A549 (cell line): ENCODE measurements around the gene TCF12. TPM values are rescaled to one million over a fixed set of nuclear protein-coding genes. Genes with fewer than 3 reads are reported as not detected.
A peak's percentile ranks its signal among the peaks of the same experiment; 100 is the strongest.

Experiments used
- ATAC-seq, 2 experiments: fragments of 200-7000 bp in 1 of 2; fragments of >200 bp in 1 of 2; cut with Nextera tagmentation in 1 of 2; cut with Tn5 transposase in 1 of 2; 3 replicates each; pipeline versions ENCODE4 v1.8.0 to v1.9.1; 2018 to 2020; ENCODE audit warnings: mild to moderate bottlenecking in 1 of 2, moderate library complexity in 1 of 2
- CTCF ChIA-PET: fragments of 300-600 bp; sonication (Branson Sonifier 250); formaldehyde crosslinking; extraction: SDS; loops from one replicate; lab custom pipeline; 2021; ENCODE audit warnings: antibody characterized with exemption, inconsistent platforms; lab: Yijun Ruan, JAX
- POLR2A ChIA-PET: fragments of 350-600 bp; formaldehyde crosslinking; extraction: SDS; loops from one replicate; lab custom pipeline; 2021; ENCODE audit warnings: antibody characterized with exemption, inconsistent platforms; lab: Yijun Ruan, JAX
- DNase-seq, 2 experiments: peaks; one replicate each; pipeline versions ENCODE4 v3.0.0 to v3.0.0-alpha.2; 2011 to 2016; ENCODE audit warnings: low read depth in 1 of 2, low spot score in 1 of 2
- FAIRE-seq: peaks from 2 replicates; lab custom pipeline; 2011; peaks lifted over from hg19 to GRCh38; lab: Jason Lieb, UNC
- H3K27ac ChIP-seq, 2 experiments: fragments of >200 bp; sonication (Bioruptor Twin); formaldehyde crosslinking; 3 replicates each; pipeline ENCODE4 v1.5.1; 2016 to 2017
- H3K4me1 ChIP-seq: fragments of >200 bp; sonication (Bioruptor Twin); formaldehyde crosslinking; 3 replicates; pipeline ENCODE4 v1.6.1; 2016
- H3K4me2 ChIP-seq: fragments of >200 bp; sonication (Bioruptor Twin); formaldehyde crosslinking; 3 replicates; pipeline ENCODE4 v1.6.1; 2016
- H3K4me3 ChIP-seq: fragments of >200 bp; sonication (Bioruptor Twin); formaldehyde crosslinking; 3 replicates; pipeline ENCODE4 v1.5.1; 2016
- H3K9me3 ChIP-seq: fragments of >200 bp; sonication (Bioruptor Twin); formaldehyde crosslinking; 3 replicates; pipeline ENCODE4 v1.6.1; 2016
- CBX8 ChIP-seq: fragments of 200-600 bp; sonication (generic); IDR thresholded peaks from 2 replicates; pipeline ENCODE4 v1.6.1; 2016
- CHD2 ChIP-seq: fragments of 150-350 bp; IDR thresholded peaks from 2 replicates; pipeline ENCODE4 v1.6.1; 2014; ENCODE audit warnings: low read length; ENCODE audit not compliant: partially characterized antibody
- CHD4 ChIP-seq: fragments of 200-600 bp; sonication (generic); IDR thresholded peaks from 2 replicates; pipeline ENCODE4 v1.6.1; 2016; ENCODE audit warnings: antibody characterized with exemption, mild to moderate bottlenecking, borderline replicate concordance
- EHF ChIP-seq: fragments of 250-450 bp; sonication (Bioruptor Pico); IDR thresholded peaks from 2 replicates; pipeline ENCODE4 v1.5.0; 2020; ENCODE audit warnings: mild to moderate bottlenecking
- EHMT2 ChIP-seq: fragments of 200-600 bp; sonication (generic); IDR thresholded peaks from 2 replicates; pipeline ENCODE4 v1.6.1; 2016; ENCODE audit warnings: antibody characterized with exemption, low read depth, mild to moderate bottlenecking, moderate library complexity
- ELK1 ChIP-seq: fragments of 150-350 bp; IDR thresholded peaks from 2 replicates; pipeline ENCODE4 v1.6.1; 2014; ENCODE audit warnings: low read depth, mild to moderate bottlenecking, low read length
- EP300 ChIP-seq, 2 experiments: fragments of >200 bp; sonication (Bioruptor Twin); formaldehyde crosslinking; IDR thresholded peaks; 2 replicates in 1 of 2; 3 replicates in 1 of 2; pipeline ENCODE4 v1.6.1; 2016 to 2017
- FOSB ChIP-seq: fragments of 250-450 bp; sonication (Bioruptor Pico); IDR thresholded peaks from 2 replicates; pipeline ENCODE4 v1.5.0; 2020; ENCODE audit warnings: mild to moderate bottlenecking, moderate library complexity
- FOSL2 ChIP-seq, 2 experiments: fragments of 450-650 bp in 1 of 2; fragments of >200 bp in 1 of 2; sonication (Bioruptor Twin) in 1 of 2; formaldehyde crosslinking; IDR thresholded peaks; 2 replicates each; pipeline versions ENCODE4 v1.5.0 to v1.6.1; 2016 to 2020; ENCODE audit warnings: mild to moderate bottlenecking in 1 of 2, moderate library complexity in 1 of 2
- FOXS1 ChIP-seq: fragments of 250-450 bp; sonication (Bioruptor Pico); IDR thresholded peaks from 2 replicates; pipeline ENCODE4 v1.5.0; 2020; ENCODE audit warnings: mild to moderate bottlenecking, moderate library complexity
- GATA3 ChIP-seq: IDR thresholded peaks from 2 replicates; pipeline ENCODE4 v1.6.1; 2012; ENCODE audit warnings: borderline replicate concordance
- HOXB5 ChIP-seq: fragments of 250-450 bp; sonication (Bioruptor Pico); IDR thresholded peaks from 2 replicates; pipeline ENCODE4 v1.5.0; 2020; ENCODE audit warnings: mild to moderate bottlenecking, moderate library complexity
- NPAS2 ChIP-seq: fragments of 250-450 bp; sonication (Bioruptor Pico); IDR thresholded peaks from 2 replicates; pipeline ENCODE4 v1.8.0; 2022; ENCODE audit warnings: mild to moderate bottlenecking, moderate library complexity, borderline replicate concordance
- PBX3 ChIP-seq: IDR thresholded peaks from 2 replicates; pipeline ENCODE4 v1.6.1; 2012
- POLR2AphosphoS2 ChIP-seq: conservative IDR thresholded peaks from 2 replicates; pipeline ENCODE4 v1.6.1; 2012; ENCODE audit warnings: low read length, improper control_type of control experiment, inconsistent platforms
- RCOR1 ChIP-seq: fragments of 150-350 bp; IDR thresholded peaks from 2 replicates; pipeline ENCODE4 v1.6.1; 2014; ENCODE audit warnings: antibody characterized with exemption, low read length, low read depth
- SMC3 ChIP-seq: fragments of >200 bp; sonication (Bioruptor Twin); formaldehyde crosslinking; IDR thresholded peaks from 3 replicates; pipeline ENCODE4 v1.6.1; 2018; ENCODE audit warnings: inconsistent platforms
- TFCP2L1 ChIP-seq: fragments of 250-450 bp; sonication (Bioruptor Pico); IDR thresholded peaks from 2 replicates; pipeline ENCODE4 v1.5.0; 2021; ENCODE audit warnings: mild to moderate bottlenecking
- ZC3H11A ChIP-seq: fragments of 450-650 bp; IDR thresholded peaks from 2 replicates; pipeline ENCODE4 v1.6.1; 2014; ENCODE audit warnings: antibody characterized with exemption, mild to moderate bottlenecking
- ZFP36 ChIP-seq: fragments of 450-650 bp; IDR thresholded peaks from 2 replicates; pipeline ENCODE4 v1.6.1; 2014; ENCODE audit warnings: borderline replicate concordance; ENCODE audit not compliant: partially characterized antibody
- WGBS: methylation state at CpG from one replicate; pipeline ENCODE4 v1.1.6; 2017; ENCODE audit errors: missing lambda C conversion rate; 5-methylcytosine and 5-hydroxymethylcytosine counted together
- polyA plus RNA-seq, 4 experiments: library from polyadenylated mRNA; depleted of rRNA in 3 of 4; stranded (reverse); fragments of >200 nt; fragmentation: RNase III in 1 of 4; extraction: RNeasy Plus Mini Kit Qiagen cat#74134 plus additional on column Dnase treatment in 1 of 4; gene quantifications; 2 replicates in 3 of 4; 3 replicates in 1 of 4; pipeline ENCODE4 v1.2.3, GENCODE V29; 2011 to 2017

Gene TCF12
- polyA plus RNA-seq, 2 of the 4 experiments (the other 2 are of a cell fraction), result 36.3 to 121 TPM

- CTCF ChIA-PET, result interaction anchor here (1.5 to 17.5 kb wide), 4 partner anchors 9 to 210 kb away, joined by 4 to 512 read pairs (median 243); no protein-coding TSS in a partner anchor
- DNase-seq, result no peak
- H3K4me2 ChIP-seq, result no peak overlapping the region
Measured at GRCh38 chr15:57334257-57334656, 415.8 kb downstream of the TCF12 start.

GRCh38 chr15:57335293-57335715 is 416.9 kb downstream of the TCF12 start:
- Histone ChIP-seq H3K4me2 (no peak overlapping the region), H3K27ac (no peak overlapping the region), H3K4me3 (no peak overlapping the region), H3K9me3 (no peaks in the 10 kb centered on the region), H3K4me1 (peaks cover 12% of the 10 kb centered on the region; the same call in 2 of the 3 replicates)
- DNase-seq (no peak), ATAC-seq (no peak), FAIRE-seq (no peak)
- TF ChIP-seq SMC3 (no peak), ZFP36 (peak; percentile 5), CBX8 (no peak), ELK1 (no peak)
- WGBS, result 75% methylated on average over 6 of the region's 6 CpGs
- ChIA-PET POLR2A (no interaction called here), CTCF (interaction anchor here (0.6 to 17.5 kb wide), 4 partner anchors 28 to 209 kb away, joined by 3 to 512 read pairs (median 243); no protein-coding TSS in a partner anchor)

More at GRCh38 chr15:57334257-57334656, 415.8 kb downstream of the TCF12 start:
- WGBS, result 67% methylated on average over 12 of the region's 12 CpGs
- no peaks in the 10 kb centered on the region for H3K9me3 ChIP-seq
- ATAC-seq, result peak; percentile 40 to 64
- H3K4me1 ChIP-seq, result peaks cover 12% of the 10 kb centered on the region; the same call in 2 of the 3 replicates
- TF ChIP-seq RCOR1 (no peak), FOSL2 (IDR thresholded peaks at IDR 0.05) (no peak), FOSL2 (CRISPR knock-in tag; IDR thresholded peaks at IDR 0.05) (peak; percentile 25; the same call in 1 of the 2 replicates), GATA3 (no peak)
- TF ChIP-seq, all 56 proteins: peak for 1
- Histone ChIP-seq H3K27ac (0 out of 6 replicates have a peak overlapping the region, but pooled peaks of 1 of the 2 experiments have one; percentile 11), H3K4me3 (no peak overlapping the region)
- FAIRE-seq, result no peak
- POLR2A ChIA-PET, result no interaction called here

- POLR2A ChIA-PET, result interaction anchor here (0.6 kb wide), 1 partner anchor 187 kb away, joined by 5 read pairs; no protein-coding TSS in a partner anchor
Measured at GRCh38 chr15:57335719-57336118, 417.3 kb downstream of the TCF12 start.

GRCh38 chr15:57337868-57338411 is 419.5 kb downstream of the TCF12 start:
- DNase-seq (no peak), ATAC-seq (no peak), FAIRE-seq (no peak)
- 78% methylated on average over 14 of the region's 15 CpGs for WGBS
- Histone ChIP-seq H3K4me1 (peaks cover 16% of the 10 kb centered on the region; the same call in 2 of the 3 replicates), H3K9me3 (no peaks in the 10 kb centered on the region), H3K4me3 (no peak overlapping the region), H3K27ac (no peak overlapping the region), H3K4me2 (no peak overlapping the region)
- ChIA-PET POLR2A (no interaction called here), CTCF (interaction anchor here (0.6 to 17.5 kb wide), 10 partner anchors 8 to 206 kb away, joined by 3 to 512 read pairs (median 67); no protein-coding TSS in a partner anchor)
- TF ChIP-seq CHD4 (no peak), PBX3 (no peak), EP300 (IDR thresholded peaks at IDR 0.05) (no peak), RCOR1 (no peak)

More at GRCh38 chr15:57335719-57336118, 417.3 kb downstream of the TCF12 start:
- CTCF ChIA-PET, result interaction anchor here (0.6 to 17.5 kb wide), 5 partner anchors 29 to 208 kb away, joined by 3 to 512 read pairs (median 11); no protein-coding TSS in a partner anchor
- no peaks in the 10 kb centered on the region for H3K9me3 ChIP-seq
- 77% methylated on average over 7 of the region's 7 CpGs for WGBS
- FAIRE-seq (no peak), ATAC-seq (no peak), DNase-seq (no peak)
- peaks cover 13% of the 10 kb centered on the region; the same call in 2 of the 3 replicates for H3K4me1 ChIP-seq
- H3K27ac ChIP-seq, result no peak overlapping the region
- no peak overlapping the region for H3K4me2 ChIP-seq
- TF ChIP-seq HOXB5 (CRISPR knock-in tag) (no peak), NPAS2 (CRISPR knock-in tag) (no peak), CHD2 (no peak), EHF (CRISPR knock-in tag) (no peak), ZC3H11A (no peak), GATA3 (no peak), FOXS1 (CRISPR knock-in tag) (no peak), FOSB (CRISPR knock-in tag) (no peak), EHMT2 (no peak), POLR2AphosphoS2 (no peak), TFCP2L1 (no peak), ELK1 (no peak)
- TF ChIP-seq, all 56 proteins: peak for 0
- H3K4me3 ChIP-seq, result no peak overlapping the region
